DND-41 (cell line): ENCODE data around the gene SLC50A1.
A peak's percentile ranks its signal among the peaks of the same experiment; 100 is the strongest.

ENCODE experiments used
- ATAC-seq: fragments of 200-7000 bp; cut with Tn5 transposase; 3 replicates; pipeline ENCODE4 v1.9.1; 2021; ENCODE audit warnings: low read depth; ENCODE audit not compliant: insufficient read depth
- DNase-seq: peaks from one replicate; pipeline ENCODE4 v3.0.0-alpha.2; 2020
- H2AFZ ChIP-seq: 2 replicates; pipeline ENCODE4 v1.6.0; 2012; ENCODE audit warnings: low read depth, low read length
- H3K27ac ChIP-seq: 2 replicates; pipeline ENCODE4 v1.5.1; 2012; ENCODE audit warnings: low read length, inconsistent platforms
- H3K27me3 ChIP-seq: fragments of 200-600 bp; sonication (generic); 2 replicates; pipeline ENCODE4 v1.6.0; 2012; ENCODE audit warnings: low read length, mild to moderate bottlenecking, inconsistent platforms; ENCODE audit not compliant: insufficient read depth, poor library complexity
- H3K36me3 ChIP-seq: 2 replicates; pipeline ENCODE4 v1.5.1; 2012; ENCODE audit warnings: low read length, inconsistent platforms; ENCODE audit not compliant: insufficient read depth
- H3K4me1 ChIP-seq: 2 replicates; pipeline ENCODE4 v1.5.1; 2012; ENCODE audit warnings: mild to moderate bottlenecking, low read length; ENCODE audit not compliant: insufficient read depth
- H3K4me2 ChIP-seq: 2 replicates; pipeline ENCODE4 v1.6.0; 2012; ENCODE audit warnings: mild to moderate bottlenecking, moderate library complexity, low read length, inconsistent platforms; ENCODE audit not compliant: insufficient read depth
- H3K4me3 ChIP-seq, 2 experiments: fragments of 200-600 bp in 1 of 2; shearing (Covaris generic) in 1 of 2; 2 replicates each; pipeline ENCODE4 v1.5.1; 2012 to 2016; ENCODE audit warnings: inconsistent platforms in 2 of 2, low read length in 2 of 2, mild to moderate bottlenecking in 2 of 2, low read depth in 1 of 2, moderate library complexity in 1 of 2
- H3K79me2 ChIP-seq: 2 replicates; pipeline ENCODE4 v1.6.0; 2012; ENCODE audit warnings: low read length, inconsistent platforms; ENCODE audit not compliant: insufficient read depth
- H3K9ac ChIP-seq: 2 replicates; pipeline ENCODE4 v1.6.0; 2012; ENCODE audit warnings: low read depth, mild to moderate bottlenecking, inconsistent platforms, low read length, moderate library complexity
- H3K9me3 ChIP-seq: 2 replicates; pipeline ENCODE4 v1.5.1; 2012; ENCODE audit warnings: low read length, moderate library complexity, mild to moderate bottlenecking, inconsistent platforms; ENCODE audit not compliant: insufficient read depth, severe bottlenecking
- H4K20me1 ChIP-seq: 2 replicates; pipeline ENCODE4 v1.6.0; 2012; ENCODE audit warnings: low read length; ENCODE audit not compliant: insufficient read depth
- EZH2 ChIP-seq: IDR thresholded peaks from 3 replicates; pipeline ENCODE4 v1.6.1; 2012; ENCODE audit warnings: borderline replicate concordance, low read depth, mild to moderate bottlenecking, moderate library complexity, low read length, inconsistent platforms; ENCODE audit not compliant: severe bottlenecking
- TF ChIP-seq, protein P1 (sequence below): IDR thresholded peaks from 2 replicates; pipeline ENCODE4 v1.5.1; 2012; ENCODE audit warnings: borderline replicate concordance, low read length, moderate library complexity, mild to moderate bottlenecking; ENCODE audit not compliant: poor library complexity, severe bottlenecking; ENCODE audit errors: extremely low read depth

The SLC50A1 gene

DNA sequence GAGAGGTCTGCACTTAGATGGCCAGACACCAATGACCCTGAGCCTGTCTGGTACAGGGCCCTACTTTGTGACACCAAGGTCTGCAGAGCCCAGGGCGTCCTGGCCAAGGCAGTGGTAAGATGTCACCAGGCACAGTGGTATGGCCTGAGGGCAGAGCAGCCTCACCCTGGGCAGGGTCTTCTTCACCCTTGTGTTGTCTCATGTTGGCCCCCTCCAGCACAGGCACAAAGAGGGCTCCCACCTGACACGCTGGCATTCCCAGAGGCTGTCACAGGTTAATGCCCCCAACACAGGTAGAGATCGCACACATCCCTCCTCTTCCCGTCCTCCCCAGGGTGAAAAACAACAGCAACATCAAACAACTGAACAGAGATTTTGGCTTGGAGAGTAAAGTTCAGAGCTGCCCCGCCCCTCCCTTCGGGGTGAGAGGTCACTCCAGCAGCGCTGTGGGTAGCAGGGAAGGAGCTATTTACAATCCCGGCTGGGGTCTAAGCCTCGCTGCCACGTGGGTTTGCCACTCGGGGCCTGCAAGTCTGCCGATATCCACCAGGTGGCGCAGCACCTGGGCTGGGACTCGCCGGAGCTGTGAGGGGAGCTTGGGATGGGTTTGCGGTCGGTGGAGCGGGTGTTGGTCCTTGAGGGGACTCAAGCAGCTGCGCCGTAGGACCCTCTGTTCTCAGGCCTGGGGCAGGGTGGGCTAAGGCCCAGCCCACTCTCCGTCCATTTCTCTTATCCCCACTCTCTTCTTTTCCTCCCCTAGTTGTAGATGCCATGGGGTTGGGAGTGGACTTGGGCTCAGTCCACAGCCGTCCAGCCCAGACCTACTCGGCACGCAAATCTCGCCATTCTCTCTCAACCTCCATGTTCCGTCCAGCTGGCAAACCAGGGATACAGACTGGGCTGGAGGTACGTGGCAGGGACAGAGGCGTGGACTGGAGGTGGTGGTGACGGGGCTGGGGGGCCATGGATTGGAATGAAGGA, 44.3 kb upstream of the SLC50A1 start:
- no peak overlapping the region for H3K27ac ChIP-seq
- peak overlapping the region; percentile 53; the same call in 1 of the 2 replicates for H2AFZ ChIP-seq
- H3K79me2 ChIP-seq: no peaks in the 10 kb centered on the region
- H4K20me1 ChIP-seq: peaks cover 7% of the 10 kb centered on the region
- TF ChIP-seq EZH2: no peak
- TF ChIP-seq, protein P1, sequence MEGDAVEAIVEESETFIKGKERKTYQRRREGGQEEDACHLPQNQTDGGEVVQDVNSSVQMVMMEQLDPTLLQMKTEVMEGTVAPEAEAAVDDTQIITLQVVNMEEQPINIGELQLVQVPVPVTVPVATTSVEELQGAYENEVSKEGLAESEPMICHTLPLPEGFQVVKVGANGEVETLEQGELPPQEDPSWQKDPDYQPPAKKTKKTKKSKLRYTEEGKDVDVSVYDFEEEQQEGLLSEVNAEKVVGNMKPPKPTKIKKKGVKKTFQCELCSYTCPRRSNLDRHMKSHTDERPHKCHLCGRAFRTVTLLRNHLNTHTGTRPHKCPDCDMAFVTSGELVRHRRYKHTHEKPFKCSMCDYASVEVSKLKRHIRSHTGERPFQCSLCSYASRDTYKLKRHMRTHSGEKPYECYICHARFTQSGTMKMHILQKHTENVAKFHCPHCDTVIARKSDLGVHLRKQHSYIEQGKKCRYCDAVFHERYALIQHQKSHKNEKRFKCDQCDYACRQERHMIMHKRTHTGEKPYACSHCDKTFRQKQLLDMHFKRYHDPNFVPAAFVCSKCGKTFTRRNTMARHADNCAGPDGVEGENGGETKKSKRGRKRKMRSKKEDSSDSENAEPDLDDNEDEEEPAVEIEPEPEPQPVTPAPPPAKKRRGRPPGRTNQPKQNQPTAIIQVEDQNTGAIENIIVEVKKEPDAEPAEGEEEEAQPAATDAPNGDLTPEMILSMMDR: peak; percentile 97
- no peaks in the 10 kb centered on the region for H3K9me3 ChIP-seq
- peaks cover 13% of the 10 kb centered on the region for H3K4me1 ChIP-seq
- H3K4me3 ChIP-seq: no peak overlapping the region
- peak overlapping the region; percentile 29; the same call in 1 of the 2 replicates for H3K4me2 ChIP-seq
- H3K9ac ChIP-seq: peak overlapping the region; percentile 14
- peaks cover 2% of the 10 kb centered on the region; the same call in 1 of the 2 replicates for H3K36me3 ChIP-seq
- H3K27me3 ChIP-seq: peaks cover 24% of the 10 kb centered on the region
- ATAC-seq (peak; percentile 92), DNase-seq (peak; percentile 85)

DNA sequence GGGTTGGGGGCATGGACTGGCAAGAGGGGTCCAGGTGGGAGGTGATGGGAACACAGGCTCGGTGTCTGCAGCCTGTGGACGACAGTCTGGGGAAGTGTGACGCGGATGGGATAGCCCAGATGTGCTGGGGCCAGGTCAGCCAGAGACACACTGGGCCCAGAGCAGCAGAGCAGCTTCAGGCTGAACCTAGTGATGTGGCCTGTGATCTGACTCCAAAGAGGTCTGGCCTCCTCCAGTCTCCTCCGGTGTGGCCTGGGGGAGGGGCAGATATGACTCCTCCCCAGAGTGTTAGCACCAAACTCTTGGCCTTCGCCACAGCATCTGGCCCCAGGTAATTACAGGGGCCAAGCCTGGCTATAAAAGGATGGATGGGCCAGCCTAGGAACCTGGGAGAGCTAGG, 43.5 kb upstream of the SLC50A1 start:
- Histone ChIP-seq H3K79me2 (no peaks in the 10 kb centered on the region), H3K4me3 (no peak overlapping the region), H3K27ac (no peak overlapping the region), H2AFZ (no peak overlapping the region), H3K36me3 (no peaks in the 10 kb centered on the region), H3K4me1 (peaks cover 9% of the 10 kb centered on the region), H3K4me2 (no peak overlapping the region), H3K27me3 (peaks cover 24% of the 10 kb centered on the region), H4K20me1 (peaks cover 7% of the 10 kb centered on the region), H3K9me3 (no peaks in the 10 kb centered on the region), H3K9ac (no peak overlapping the region)
- TF ChIP-seq, protein P1: no peak
- no peak for TF ChIP-seq EZH2
- no peak for DNase-seq
- ATAC-seq: no peak

GRCh38 chr1:155092641-155093040, 43.0 kb upstream of the SLC50A1 start:
- Histone ChIP-seq H2AFZ (no peak overlapping the region), H3K27me3 (peaks cover 24% of the 10 kb centered on the region), H3K4me1 (peaks cover 9% of the 10 kb centered on the region), H3K27ac (no peak overlapping the region), H3K9ac (no peak overlapping the region), H3K4me3 (no peak overlapping the region), H3K36me3 (no peaks in the 10 kb centered on the region), H3K4me2 (no peak overlapping the region), H4K20me1 (peaks cover 7% of the 10 kb centered on the region), H3K9me3 (no peaks in the 10 kb centered on the region), H3K79me2 (no peaks in the 10 kb centered on the region)
- no peak for ATAC-seq
- no peak for DNase-seq
- no peak for TF ChIP-seq EZH2
- TF ChIP-seq, protein P1: no peak
